GM23338 (cell line): Measurements from ENCODE around the gene ZNF366. TPM values are rescaled to one million over a fixed set of nuclear protein-coding genes. Genes with fewer than 3 reads are reported as not detected.

ENCODE experiments used
- ATAC-seq: fragments of 200-7000 bp; cut with Tn5 transposase; 3 replicates; pipeline ENCODE4 v1.9.1; 2020
- DNase-seq: peaks from one replicate; pipeline ENCODE4 v3.0.0-alpha.2; 2015; ENCODE audit warnings: low spot score
- H2AFZ ChIP-seq: fragments of 200-600 bp; sonication (generic); 2 replicates; pipeline ENCODE4 v1.8.0; 2016; ENCODE audit warnings: antibody characterized with exemption, mild to moderate bottlenecking, moderate library complexity
- H3F3A ChIP-seq: fragments of 200-600 bp; sonication (generic); replicated peaks from 2 replicates; pipeline ENCODE4 v1.8.0; 2017; ENCODE audit warnings: antibody characterized with exemption, mixed run types, low read depth
- H3K27ac ChIP-seq: fragments of 200-600 bp; sonication (generic); 2 replicates; pipeline ENCODE4 v1.6.1; 2016; ENCODE audit warnings: low read depth
- H3K27me3 ChIP-seq: fragments of 200-600 bp; sonication (generic); 2 replicates; pipeline ENCODE4 v1.8.0; 2016; ENCODE audit warnings: mild to moderate bottlenecking, mixed run types, moderate library complexity; ENCODE audit not compliant: insufficient read depth
- H3K36me3 ChIP-seq: fragments of 200-600 bp; sonication (generic); 2 replicates; pipeline ENCODE4 v1.8.0; 2016; ENCODE audit warnings: mild to moderate bottlenecking; ENCODE audit not compliant: insufficient read depth
- H3K4me1 ChIP-seq: fragments of 200-600 bp; sonication (generic); 2 replicates; pipeline ENCODE4 v1.8.0; 2016; ENCODE audit warnings: mild to moderate bottlenecking, moderate library complexity; ENCODE audit not compliant: insufficient read depth
- H3K4me2 ChIP-seq: fragments of 200-600 bp; sonication (generic); 2 replicates; pipeline ENCODE4 v1.7.1; 2017; ENCODE audit warnings: mixed run types
- H3K4me3 ChIP-seq: fragments of 200-600 bp; sonication (generic); 2 replicates; pipeline ENCODE4 v1.6.1; 2016; ENCODE audit warnings: mixed run types
- H3K79me2 ChIP-seq: fragments of 200-600 bp; sonication (generic); replicated peaks from 2 replicates; pipeline ENCODE4 v1.8.0; 2017; ENCODE audit warnings: mild to moderate bottlenecking; ENCODE audit not compliant: insufficient read depth
- H3K9me2 ChIP-seq: fragments of 200-600 bp; sonication (generic); 2 replicates; pipeline ENCODE4 v1.8.0; 2017; ENCODE audit not compliant: insufficient read depth
- H4K20me1 ChIP-seq: fragments of 200-600 bp; sonication (generic); replicated peaks from 2 replicates; pipeline ENCODE4 v1.8.0; 2017; ENCODE audit warnings: mild to moderate bottlenecking; ENCODE audit not compliant: insufficient read depth
- H3K27ac Mint-ChIP-seq: 2 replicates; pipeline ENCODE4 v1.8.0; 2020; ENCODE audit warnings: inconsistent platforms, mild to moderate bottlenecking, moderate library complexity, mixed read lengths
- H3K27me3 Mint-ChIP-seq: 3 replicates; pipeline ENCODE4 v1.8.0; 2022; ENCODE audit warnings: low read depth, mild to moderate bottlenecking, moderate library complexity, mixed read lengths, inconsistent platforms; ENCODE audit not compliant: insufficient read depth, poor library complexity
- H3K36me3 Mint-ChIP-seq: 3 replicates; pipeline ENCODE4 v1.8.0; 2021; ENCODE audit warnings: low read depth, mild to moderate bottlenecking, inconsistent platforms, moderate library complexity, mixed read lengths
- H3K4me1 Mint-ChIP-seq: 3 replicates; pipeline ENCODE4 v1.8.0; 2020; ENCODE audit warnings: mild to moderate bottlenecking, inconsistent platforms, mixed read lengths
- H3K4me3 Mint-ChIP-seq: 3 replicates; pipeline ENCODE4 v1.8.0; 2021; ENCODE audit warnings: moderate library complexity, mild to moderate bottlenecking, inconsistent platforms, mixed read lengths
- H3K9me3 Mint-ChIP-seq: 3 replicates; pipeline ENCODE4 v1.8.0; 2020; ENCODE audit warnings: moderate library complexity, mild to moderate bottlenecking, inconsistent platforms, mixed read lengths
- CREB1 ChIP-seq: fragments of 250-450 bp; sonication (Bioruptor Pico); IDR thresholded peaks from 2 replicates; pipeline ENCODE4 v1.5.0; 2020; ENCODE audit warnings: low read depth, mild to moderate bottlenecking, moderate library complexity
- ETS1 ChIP-seq: IDR thresholded peaks from 2 replicates; pipeline ENCODE4 v1.6.1; 2016; ENCODE audit warnings: antibody characterized with exemption
- EZH2 ChIP-seq: fragments of 200-600 bp; sonication (generic); IDR thresholded peaks from one replicate; pipeline ENCODE4 v1.8.0; 2017; ENCODE audit warnings: antibody characterized with exemption, mild to moderate bottlenecking, low read depth; ENCODE audit not compliant: unreplicated experiment
- EZH2phosphoT487 ChIP-seq: fragments of 200-600 bp; sonication (generic); IDR thresholded peaks from one replicate; pipeline ENCODE4 v1.8.1; 2018; ENCODE audit warnings: antibody characterized with exemption; ENCODE audit not compliant: unreplicated experiment
- JUNB ChIP-seq: IDR thresholded peaks from one replicate; pipeline ENCODE4 v1.6.1; 2016; ENCODE audit warnings: antibody characterized with exemption; ENCODE audit not compliant: unreplicated experiment
- POLR2AphosphoS5 ChIP-seq: IDR thresholded peaks from 2 replicates; pipeline ENCODE4 v1.6.1; 2016; ENCODE audit warnings: antibody characterized with exemption, low read depth
- REST ChIP-seq: IDR thresholded peaks from one replicate; pipeline ENCODE4 v1.6.1; 2018; ENCODE audit warnings: antibody characterized with exemption; ENCODE audit not compliant: unreplicated experiment
- STAT1 ChIP-seq: IDR thresholded peaks from one replicate; pipeline ENCODE4 v1.6.1; 2016; ENCODE audit warnings: antibody characterized with exemption; ENCODE audit not compliant: unreplicated experiment
- ZNF114 ChIP-seq: fragments of 250-450 bp; sonication (Bioruptor Pico); IDR thresholded peaks from 2 replicates; pipeline ENCODE4 v1.5.0; 2020; ENCODE audit warnings: mild to moderate bottlenecking, moderate library complexity
- ZNF331 ChIP-seq: fragments of 250-450 bp; sonication (Bioruptor Pico); IDR thresholded peaks from 2 replicates; pipeline ENCODE4 v1.5.0; 2020; ENCODE audit warnings: low read depth, mild to moderate bottlenecking, moderate library complexity
- polyA plus RNA-seq: library from polyadenylated mRNA; unstranded; fragments of >200 nt; fragmentation: Nextera tagmentation; extraction: Ambion mirVana; gene quantifications from 2 replicates; pipeline ENCODE4 v1.2.1, GENCODE V29; 2016
- total RNA-seq: library from RNA; depleted of rRNA; stranded (reverse); fragments of >200 nt; shearing (Covaris generic); gene quantifications from 2 replicates; pipeline ENCODE4 v1.2.3, GENCODE V29; 2014
- TF ChIP-seq, protein P1 (sequence below): fragments of 250-450 bp; sonication (Bioruptor Pico); IDR thresholded peaks from 2 replicates; pipeline ENCODE4 v1.5.0; 2020; ENCODE audit warnings: mild to moderate bottlenecking, moderate library complexity
- TF ChIP-seq, protein P2 (sequence below), 2 experiments: fragments of 200-600 bp in 1 of 2; sonication (generic) in 1 of 2; conservative IDR thresholded peaks; 2 replicates each; pipeline versions ENCODE4 v1.5.1 to v1.6.1; 2016 to 2017; ENCODE audit warnings: antibody characterized with exemption in 2 of 2, low read depth in 2 of 2, mild to moderate bottlenecking in 2 of 2, moderate library complexity in 1 of 2

Gene ZNF366
- total and polyA plus RNA-seq, 2 experiments from 2014 or later, result not detected

DNA sequence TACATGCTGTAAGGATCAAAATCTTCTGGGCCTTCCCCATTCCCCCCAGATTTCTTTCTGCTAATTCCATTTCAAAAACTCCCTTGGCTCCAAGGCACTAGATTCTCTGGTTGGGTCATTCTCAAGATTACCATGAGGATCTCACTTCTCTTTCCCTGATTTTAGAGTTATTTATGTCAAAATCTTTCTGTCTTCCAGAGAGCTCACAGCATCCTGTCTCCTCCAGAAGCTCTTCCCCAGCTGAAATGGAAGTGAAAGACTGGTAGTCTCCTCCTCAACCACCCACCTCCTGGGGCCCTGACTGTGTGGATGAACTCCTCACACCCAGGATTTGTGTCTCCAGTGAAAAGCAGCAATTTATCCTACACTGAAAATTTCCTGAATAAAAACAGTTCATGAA, 11.9 kb upstream of the ZNF366 start (continued):
- TF ChIP-seq, protein P1, sequence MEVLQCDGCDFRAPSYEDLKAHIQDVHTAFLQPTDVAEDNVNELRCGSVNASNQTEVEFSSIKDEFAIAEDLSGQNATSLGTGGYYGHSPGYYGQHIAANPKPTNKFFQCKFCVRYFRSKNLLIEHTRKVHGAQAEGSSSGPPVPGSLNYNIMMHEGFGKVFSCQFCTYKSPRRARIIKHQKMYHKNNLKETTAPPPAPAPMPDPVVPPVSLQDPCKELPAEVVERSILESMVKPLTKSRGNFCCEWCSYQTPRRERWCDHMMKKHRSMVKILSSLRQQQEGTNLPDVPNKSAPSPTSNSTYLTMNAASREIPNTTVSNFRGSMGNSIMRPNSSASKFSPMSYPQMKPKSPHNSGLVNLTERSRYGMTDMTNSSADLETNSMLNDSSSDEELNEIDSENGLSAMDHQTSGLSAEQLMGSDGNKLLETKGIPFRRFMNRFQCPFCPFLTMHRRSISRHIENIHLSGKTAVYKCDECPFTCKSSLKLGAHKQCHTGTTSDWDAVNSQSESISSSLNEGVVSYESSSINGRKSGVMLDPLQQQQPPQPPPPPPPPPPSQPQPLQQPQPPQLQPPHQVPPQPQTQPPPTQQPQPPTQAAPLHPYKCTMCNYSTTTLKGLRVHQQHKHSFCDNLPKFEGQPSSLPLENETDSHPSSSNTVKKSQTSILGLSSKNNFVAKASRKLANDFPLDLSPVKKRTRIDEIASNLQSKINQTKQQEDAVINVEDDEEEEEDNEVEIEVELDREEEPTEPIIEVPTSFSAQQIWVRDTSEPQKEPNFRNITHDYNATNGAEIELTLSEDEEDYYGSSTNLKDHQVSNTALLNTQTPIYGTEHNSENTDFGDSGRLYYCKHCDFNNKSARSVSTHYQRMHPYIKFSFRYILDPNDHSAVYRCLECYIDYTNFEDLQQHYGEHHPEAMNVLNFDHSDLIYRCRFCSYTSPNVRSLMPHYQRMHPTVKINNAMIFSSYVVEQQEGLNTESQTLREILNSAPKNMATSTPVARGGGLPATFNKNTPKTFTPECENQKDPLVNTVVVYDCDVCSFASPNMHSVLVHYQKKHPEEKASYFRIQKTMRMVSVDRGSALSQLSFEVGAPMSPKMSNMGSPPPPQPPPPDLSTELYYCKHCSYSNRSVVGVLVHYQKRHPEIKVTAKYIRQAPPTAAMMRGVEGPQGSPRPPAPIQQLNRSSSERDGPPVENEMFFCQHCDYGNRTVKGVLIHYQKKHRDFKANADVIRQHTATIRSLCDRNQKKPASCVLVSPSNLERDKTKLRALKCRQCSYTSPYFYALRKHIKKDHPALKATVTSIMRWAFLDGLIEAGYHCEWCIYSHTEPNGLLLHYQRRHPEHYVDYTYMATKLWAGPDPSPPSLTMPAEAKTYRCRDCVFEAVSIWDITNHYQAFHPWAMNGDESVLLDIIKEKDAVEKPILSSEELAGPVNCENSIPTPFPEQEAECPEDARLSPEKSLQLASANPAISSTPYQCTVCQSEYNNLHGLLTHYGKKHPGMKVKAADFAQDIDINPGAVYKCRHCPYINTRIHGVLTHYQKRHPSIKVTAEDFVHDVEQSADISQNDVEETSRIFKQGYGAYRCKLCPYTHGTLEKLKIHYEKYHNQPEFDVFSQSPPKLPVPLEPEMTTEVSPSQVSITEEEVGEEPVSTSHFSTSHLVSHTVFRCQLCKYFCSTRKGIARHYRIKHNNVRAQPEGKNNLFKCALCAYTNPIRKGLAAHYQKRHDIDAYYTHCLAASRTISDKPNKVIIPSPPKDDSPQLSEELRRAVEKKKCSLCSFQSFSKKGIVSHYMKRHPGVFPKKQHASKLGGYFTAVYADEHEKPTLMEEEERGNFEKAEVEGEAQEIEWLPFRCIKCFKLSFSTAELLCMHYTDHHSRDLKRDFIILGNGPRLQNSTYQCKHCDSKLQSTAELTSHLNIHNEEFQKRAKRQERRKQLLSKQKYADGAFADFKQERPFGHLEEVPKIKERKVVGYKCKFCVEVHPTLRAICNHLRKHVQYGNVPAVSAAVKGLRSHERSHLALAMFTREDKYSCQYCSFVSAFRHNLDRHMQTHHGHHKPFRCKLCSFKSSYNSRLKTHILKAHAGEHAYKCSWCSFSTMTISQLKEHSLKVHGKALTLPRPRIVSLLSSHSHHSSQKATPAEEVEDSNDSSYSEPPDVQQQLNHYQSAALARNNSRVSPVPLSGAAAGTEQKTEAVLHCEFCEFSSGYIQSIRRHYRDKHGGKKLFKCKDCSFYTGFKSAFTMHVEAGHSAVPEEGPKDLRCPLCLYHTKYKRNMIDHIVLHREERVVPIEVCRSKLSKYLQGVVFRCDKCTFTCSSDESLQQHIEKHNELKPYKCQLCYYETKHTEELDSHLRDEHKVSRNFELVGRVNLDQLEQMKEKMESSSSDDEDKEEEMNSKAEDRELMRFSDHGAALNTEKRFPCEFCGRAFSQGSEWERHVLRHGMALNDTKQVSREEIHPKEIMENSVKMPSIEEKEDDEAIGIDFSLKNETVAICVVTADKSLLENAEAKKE (CRISPR knock-in tag), result no peak
- TF ChIP-seq STAT1, result no peak

DNA sequence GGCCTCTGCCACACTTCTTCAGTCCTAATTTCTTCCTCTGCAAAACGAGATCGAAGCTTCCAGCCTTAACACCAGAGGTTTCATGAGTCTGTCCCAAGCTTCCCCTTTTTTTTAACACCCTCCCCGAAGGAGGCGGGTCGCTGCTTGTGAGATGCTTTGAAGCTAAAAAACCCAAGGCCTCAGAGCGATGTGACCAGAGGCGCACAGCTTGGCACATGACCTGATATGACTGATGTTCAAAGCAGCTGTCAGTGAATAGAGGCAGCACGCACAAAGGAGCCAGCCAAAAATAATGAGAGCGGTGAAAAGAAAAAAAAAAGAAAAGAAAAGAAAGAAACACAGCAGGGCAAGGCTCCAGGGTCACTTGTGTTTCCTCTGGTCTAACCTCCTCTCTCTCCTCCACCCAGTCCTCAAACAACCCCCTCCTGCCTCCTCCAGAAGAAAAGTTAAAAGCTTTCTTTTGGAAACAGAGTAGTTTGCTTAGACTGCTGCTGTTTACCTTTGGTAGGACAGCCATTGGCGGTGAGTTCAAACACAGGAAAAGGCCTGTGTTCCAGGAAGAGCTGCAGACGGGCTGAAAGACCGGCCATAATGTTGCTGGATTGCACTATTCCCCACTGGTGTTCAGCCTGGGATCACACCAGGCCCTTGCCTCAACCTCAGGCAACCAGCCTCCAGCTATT, 10.9 kb upstream of the ZNF366 start:
- H3F3A ChIP-seq, result no peaks in the 10 kb centered on the region
- ATAC-seq (no peak), DNase-seq (no peak)
- Mint-ChIP-seq H3K27ac (no peak overlapping the region), H3K9me3 (peaks cover 3% of the 10 kb centered on the region; the same call in 1 of the 3 replicates), H3K36me3 (no peaks in the 10 kb centered on the region), H3K4me1 (peaks cover 8% of the 10 kb centered on the region), H3K27me3 (no peaks in the 10 kb centered on the region), H3K4me3 (no peak overlapping the region)
- no peaks in the 10 kb centered on the region for H3K36me3 ChIP-seq
- H3K4me3 ChIP-seq, result no peak overlapping the region
- H3K9me2 ChIP-seq, result peaks cover 12% of the 10 kb centered on the region
- no peak overlapping the region for H3K27ac ChIP-seq
- H3K79me2 ChIP-seq, result no peaks in the 10 kb centered on the region
- H2AFZ ChIP-seq, result peak overlapping the region; percentile 94
- no peaks in the 10 kb centered on the region for H3K27me3 ChIP-seq
- H3K4me1 ChIP-seq, result peaks cover 10% of the 10 kb centered on the region
- H3K4me2 ChIP-seq, result no peak overlapping the region
- no peaks in the 10 kb centered on the region for H4K20me1 ChIP-seq
- TF ChIP-seq, protein P2, sequence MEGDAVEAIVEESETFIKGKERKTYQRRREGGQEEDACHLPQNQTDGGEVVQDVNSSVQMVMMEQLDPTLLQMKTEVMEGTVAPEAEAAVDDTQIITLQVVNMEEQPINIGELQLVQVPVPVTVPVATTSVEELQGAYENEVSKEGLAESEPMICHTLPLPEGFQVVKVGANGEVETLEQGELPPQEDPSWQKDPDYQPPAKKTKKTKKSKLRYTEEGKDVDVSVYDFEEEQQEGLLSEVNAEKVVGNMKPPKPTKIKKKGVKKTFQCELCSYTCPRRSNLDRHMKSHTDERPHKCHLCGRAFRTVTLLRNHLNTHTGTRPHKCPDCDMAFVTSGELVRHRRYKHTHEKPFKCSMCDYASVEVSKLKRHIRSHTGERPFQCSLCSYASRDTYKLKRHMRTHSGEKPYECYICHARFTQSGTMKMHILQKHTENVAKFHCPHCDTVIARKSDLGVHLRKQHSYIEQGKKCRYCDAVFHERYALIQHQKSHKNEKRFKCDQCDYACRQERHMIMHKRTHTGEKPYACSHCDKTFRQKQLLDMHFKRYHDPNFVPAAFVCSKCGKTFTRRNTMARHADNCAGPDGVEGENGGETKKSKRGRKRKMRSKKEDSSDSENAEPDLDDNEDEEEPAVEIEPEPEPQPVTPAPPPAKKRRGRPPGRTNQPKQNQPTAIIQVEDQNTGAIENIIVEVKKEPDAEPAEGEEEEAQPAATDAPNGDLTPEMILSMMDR (conservative IDR thresholded peaks at IDR 0.05; ENCODE audit: low read depth in 2 of 2), result no peak
- TF ChIP-seq ZNF114 (no peak), STAT1 (no peak), POLR2AphosphoS5 (no peak), ZNF331 (CRISPR knock-in tag) (no peak), REST (no peak), CREB1 (no peak), ETS1 (no peak), EZH2 (no peak), JUNB (no peak), EZH2phosphoT487 (no peak)
